Measurements from ENCODE around the gene CMAS. TPM values are rescaled to one million over a fixed set of nuclear protein-coding genes. Genes with fewer than 3 reads are reported as not detected.
"Not testable (repeated sequence)": the region's sequence is repeated elsewhere in the genome, so short reads cannot be mapped to it uniquely, and the experiment has no call there.

The CMAS gene
- total and polyA plus RNA-seq, 12 donors = 33.8 to 162 (median 79.9) TPM

DNA sequence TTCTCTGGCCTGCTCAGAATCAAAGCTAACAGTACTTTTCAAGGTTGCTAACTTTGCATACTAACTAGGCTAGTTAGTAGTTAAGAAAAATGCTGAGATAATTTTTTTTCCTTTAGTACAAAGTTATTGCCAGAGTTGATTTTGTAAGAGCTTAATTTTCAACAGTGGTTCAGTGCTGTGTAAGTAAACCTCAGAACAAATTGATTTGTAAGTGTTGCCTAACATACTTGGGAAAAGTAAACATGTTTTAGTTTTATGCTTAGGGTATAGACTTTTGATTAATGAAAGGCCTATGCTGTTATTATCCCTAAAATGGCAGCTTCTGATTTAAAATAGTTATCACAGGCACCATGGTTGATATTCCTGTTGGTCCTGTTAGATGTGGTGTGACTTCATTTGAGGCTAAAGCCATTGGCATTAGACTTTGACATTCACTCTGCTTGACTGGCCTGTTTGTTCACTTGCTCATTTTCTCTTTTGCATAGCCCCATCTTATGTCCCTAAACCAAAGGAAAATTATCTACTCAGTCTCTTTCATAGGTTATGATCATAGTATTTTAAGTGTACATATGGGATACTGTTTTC lies 5.2 kb downstream of the CMAS start:
- no peak for DNase-seq
- Histone ChIP-seq H3K27ac (peak overlapping the region in 1 of 5 donors; percentile 19), H3K27me3 (no peaks in the 10 kb centered on the region), H3K4me1 (replicated peaks in 1 of 2) (peaks cover 20 to 38% of the 10 kb centered on the region in 2 donors), H3K36me3 (replicated peaks in 1 of 2) (peaks cover 0 to 3% of the 10 kb centered on the region in 2 donors), H3K4me3 (no peak overlapping the region), H3K9me3 (replicated peaks in 1 of 3) (no peaks in the 10 kb centered on the region)
- TF ChIP-seq POLR2A (IDR thresholded peaks at IDR 0.05) = no peak
- TF ChIP-seq, protein P1, sequence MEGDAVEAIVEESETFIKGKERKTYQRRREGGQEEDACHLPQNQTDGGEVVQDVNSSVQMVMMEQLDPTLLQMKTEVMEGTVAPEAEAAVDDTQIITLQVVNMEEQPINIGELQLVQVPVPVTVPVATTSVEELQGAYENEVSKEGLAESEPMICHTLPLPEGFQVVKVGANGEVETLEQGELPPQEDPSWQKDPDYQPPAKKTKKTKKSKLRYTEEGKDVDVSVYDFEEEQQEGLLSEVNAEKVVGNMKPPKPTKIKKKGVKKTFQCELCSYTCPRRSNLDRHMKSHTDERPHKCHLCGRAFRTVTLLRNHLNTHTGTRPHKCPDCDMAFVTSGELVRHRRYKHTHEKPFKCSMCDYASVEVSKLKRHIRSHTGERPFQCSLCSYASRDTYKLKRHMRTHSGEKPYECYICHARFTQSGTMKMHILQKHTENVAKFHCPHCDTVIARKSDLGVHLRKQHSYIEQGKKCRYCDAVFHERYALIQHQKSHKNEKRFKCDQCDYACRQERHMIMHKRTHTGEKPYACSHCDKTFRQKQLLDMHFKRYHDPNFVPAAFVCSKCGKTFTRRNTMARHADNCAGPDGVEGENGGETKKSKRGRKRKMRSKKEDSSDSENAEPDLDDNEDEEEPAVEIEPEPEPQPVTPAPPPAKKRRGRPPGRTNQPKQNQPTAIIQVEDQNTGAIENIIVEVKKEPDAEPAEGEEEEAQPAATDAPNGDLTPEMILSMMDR (IDR thresholded peaks at IDR 0.05) = no peak
- intact Hi-C loops (cut with DNase I) = no loop called here

DNA sequence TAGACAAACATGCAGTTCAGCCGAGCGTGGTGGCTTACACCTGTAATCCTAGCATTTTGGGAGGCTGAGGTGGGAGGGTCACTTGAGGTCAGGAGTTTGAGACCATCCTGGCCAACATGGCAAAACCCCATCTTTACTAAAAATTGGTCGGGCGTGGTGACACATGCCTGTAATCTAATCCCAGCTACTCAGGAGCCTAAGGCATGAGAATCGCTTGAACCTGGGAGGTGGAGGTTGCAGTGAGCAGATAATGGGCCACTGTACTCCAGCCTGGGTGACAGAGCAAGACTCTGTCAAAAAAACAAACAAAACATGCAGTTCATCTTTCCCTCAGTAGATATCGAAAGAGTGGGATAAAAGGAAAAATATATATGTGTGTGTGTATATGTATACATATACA lies 7.0 kb downstream of the CMAS start:
- intact Hi-C loops (cut with DNase I); H3K27ac ChIP-seq; DNase-seq; H3K4me3 ChIP-seq; H3K27me3 ChIP-seq; H3K9me3 ChIP-seq (replicated peaks in 1 of 3): not testable (repeated sequence)
- peaks cover 17 to 33% of the 10 kb centered on the region in 2 donors for H3K4me1 ChIP-seq (replicated peaks in 1 of 2)
- peaks cover 0 to 16% of the 10 kb centered on the region in 2 donors for H3K36me3 ChIP-seq (replicated peaks in 1 of 2)
- WGBS, 4 donors = 80 to 98% (median 89%) methylated on average over 6 of the region's 6 CpGs

DNA sequence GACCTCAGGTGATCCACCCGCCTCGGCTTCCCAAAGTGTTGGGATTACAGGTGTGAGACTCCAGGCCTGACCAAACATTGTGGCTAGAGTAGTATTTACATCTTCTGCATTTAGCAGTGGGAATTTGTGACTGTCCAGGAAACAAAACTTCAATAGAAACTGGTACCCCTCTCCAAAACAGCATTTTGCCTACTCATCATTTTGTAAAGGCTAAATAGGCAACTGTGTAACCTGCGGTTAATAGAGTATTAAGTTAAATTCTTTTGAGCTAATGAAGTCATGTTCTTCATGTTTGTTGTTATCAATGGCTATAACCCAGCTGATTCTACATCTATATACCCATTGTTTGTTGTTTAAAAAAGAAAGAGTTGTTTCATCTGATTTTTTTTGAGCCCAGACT lies 8.1 kb downstream of the CMAS start:
- no peak for DNase-seq
- H3K4me3 ChIP-seq = no peak overlapping the region
- no peaks in the 10 kb centered on the region for H3K9me3 ChIP-seq (replicated peaks in 1 of 3)
- TF ChIP-seq, protein P1 (IDR thresholded peaks at IDR 0.05) = no peak
- no peak for TF ChIP-seq POLR2A (IDR thresholded peaks at IDR 0.05)
- 94 to 100% (median 97%) methylated on average over 3 of the region's 3 CpGs for WGBS, 4 donors
- H3K27ac ChIP-seq = no peak overlapping the region
- intact Hi-C loops (cut with DNase I) = no loop called here
- H3K36me3 ChIP-seq (replicated peaks in 1 of 2) = peaks cover 0 to 27% of the 10 kb centered on the region in 2 donors
- peaks cover 11 to 30% of the 10 kb centered on the region in 2 donors for H3K4me1 ChIP-seq (replicated peaks in 1 of 2)
- no peaks in the 10 kb centered on the region for H3K27me3 ChIP-seq

DNA sequence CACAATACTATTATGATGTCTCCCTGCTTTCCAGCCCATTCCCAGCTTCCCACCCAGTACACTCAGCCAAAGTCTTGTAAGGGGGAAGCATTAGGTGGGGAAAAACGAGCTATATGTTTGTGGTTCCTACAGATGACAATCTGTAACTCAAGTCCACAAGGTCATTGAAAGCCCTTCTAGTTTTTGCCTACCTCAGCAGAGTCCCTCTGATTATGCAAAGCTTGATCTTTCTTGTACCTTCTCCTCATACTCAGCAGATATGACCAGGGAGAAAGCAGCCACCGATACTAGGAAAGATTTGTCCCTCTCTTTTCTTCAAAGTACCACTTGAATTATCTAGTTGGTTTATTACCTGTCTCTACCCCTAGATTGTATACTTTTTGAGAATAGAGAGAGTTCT lies 10.6 kb downstream of the CMAS start:
- no peak for DNase-seq
- intact Hi-C loops (cut with DNase I) = no loop called here
- H3K27ac ChIP-seq = peak overlapping the region in 3 of 5 donors; percentile 4 to 36 (median 13)
- peaks cover 11 to 14% of the 10 kb centered on the region in 2 donors for H3K4me1 ChIP-seq (replicated peaks in 1 of 2)
- H3K4me3 ChIP-seq = no peak overlapping the region
- 89 to 97% (median 93%) methylated on average over 2 of the region's 2 CpGs for WGBS, 4 donors
- H3K9me3 ChIP-seq (replicated peaks in 1 of 3) = no peaks in the 10 kb centered on the region
- TF ChIP-seq, protein P1 (IDR thresholded peaks at IDR 0.05) = no peak
- no peak for TF ChIP-seq POLR2A (IDR thresholded peaks at IDR 0.05)
- H3K36me3 ChIP-seq (replicated peaks in 1 of 2) = peaks cover 0 to 49% of the 10 kb centered on the region in 2 donors
- no peaks in the 10 kb centered on the region for H3K27me3 ChIP-seq
